Progenitor cell of endocrine pancreas (in vitro differentiated cells): ENCODE measurements around the gene KREMEN1. TPM values are rescaled to one million over a fixed set of nuclear protein-coding genes. Genes with fewer than 3 reads are reported as not detected.
A peak's percentile ranks its signal among the peaks of the same experiment; 100 is the strongest.

ENCODE experiments used
- DNase-seq: peaks from one replicate; pipeline ENCODE4 v3.0.0; 2021; ENCODE audit warnings: low spot score; ENCODE audit not compliant: unreplicated experiment
- H3K27ac Mint-ChIP-seq: 2 replicates; pipeline ENCODE4 v1.8.0; 2021; ENCODE audit warnings: mild to moderate bottlenecking, moderate library complexity, mixed read lengths
- H3K27me3 Mint-ChIP-seq: 2 replicates; pipeline ENCODE4 v1.8.0; 2021; ENCODE audit warnings: mixed read lengths
- H3K36me3 Mint-ChIP-seq: 2 replicates; pipeline ENCODE4 v1.8.0; 2022; ENCODE audit warnings: mixed read lengths; ENCODE audit not compliant: insufficient read depth
- H3K4me1 Mint-ChIP-seq: 2 replicates; pipeline ENCODE4 v1.8.0; 2021; ENCODE audit warnings: low read depth, mixed read lengths
- H3K4me3 Mint-ChIP-seq: 2 replicates; pipeline ENCODE4 v1.8.0; 2021; ENCODE audit warnings: low read depth, mild to moderate bottlenecking, moderate library complexity, mixed read lengths
- H3K9me3 Mint-ChIP-seq: 2 replicates; pipeline ENCODE4 v1.8.0; 2021; ENCODE audit warnings: low read depth, mixed read lengths
- total RNA-seq: library from RNA; stranded (reverse); gene quantifications from 2 replicates; pipeline ENCODE4 v1.2.1, GENCODE V29; 2021
- TF ChIP-seq, protein P1 (sequence below): fragments of 200-600 bp; sonication (generic); IDR thresholded peaks from one replicate; pipeline ENCODE4 v1.5.0; 2021; ENCODE audit warnings: antibody characterized with exemption, mild to moderate bottlenecking; ENCODE audit not compliant: unreplicated experiment

The KREMEN1 gene
- total RNA-seq, 1 donor from 2014 or later: 10.5 TPM

DNA sequence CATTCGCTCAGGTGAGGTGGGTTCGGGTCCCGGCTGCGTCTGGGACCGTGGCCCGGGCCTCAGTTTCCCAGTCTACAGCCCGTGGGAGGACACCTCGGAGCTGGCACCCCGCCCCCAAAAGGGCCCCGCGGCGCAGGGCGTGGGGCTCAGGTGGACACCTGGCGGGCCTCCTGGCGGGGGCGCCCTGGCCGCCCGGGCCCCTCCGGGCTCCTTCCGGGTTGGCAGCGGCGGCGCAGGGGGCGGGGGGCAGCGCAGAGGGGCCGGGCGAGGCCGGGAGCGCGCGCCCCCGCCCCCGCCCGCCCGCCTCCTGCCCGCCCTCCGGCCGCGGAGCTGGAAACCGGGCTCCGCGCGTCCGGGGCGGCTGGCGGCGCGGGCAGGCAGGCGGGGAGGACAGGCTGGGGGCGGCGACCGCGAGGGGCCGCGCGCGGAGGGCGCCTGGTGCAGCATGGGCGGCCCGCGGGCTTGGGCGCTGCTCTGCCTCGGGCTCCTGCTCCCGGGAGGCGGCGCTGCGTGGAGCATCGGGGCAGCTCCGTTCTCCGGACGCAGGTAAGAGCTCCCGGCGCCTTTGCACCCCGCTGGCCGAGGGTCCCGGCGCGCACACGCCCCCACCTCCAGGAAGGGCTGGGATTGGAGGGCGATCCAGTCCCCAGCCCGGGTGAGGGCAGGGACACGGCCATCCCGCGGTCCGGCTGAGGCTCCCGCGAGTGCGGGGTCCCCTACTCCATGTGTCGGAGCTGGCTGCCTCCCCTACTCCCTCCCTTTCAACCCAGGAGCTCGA lies 132.9 kb downstream of the KREMEN1 start, which contains the start of gene EMID1:
EMID1 (plus strand) TSS at position 303 of the 778 bp plus-strand sequence; CDS start at position 446, 143 bp downstream.
- TF ChIP-seq, protein P1, sequence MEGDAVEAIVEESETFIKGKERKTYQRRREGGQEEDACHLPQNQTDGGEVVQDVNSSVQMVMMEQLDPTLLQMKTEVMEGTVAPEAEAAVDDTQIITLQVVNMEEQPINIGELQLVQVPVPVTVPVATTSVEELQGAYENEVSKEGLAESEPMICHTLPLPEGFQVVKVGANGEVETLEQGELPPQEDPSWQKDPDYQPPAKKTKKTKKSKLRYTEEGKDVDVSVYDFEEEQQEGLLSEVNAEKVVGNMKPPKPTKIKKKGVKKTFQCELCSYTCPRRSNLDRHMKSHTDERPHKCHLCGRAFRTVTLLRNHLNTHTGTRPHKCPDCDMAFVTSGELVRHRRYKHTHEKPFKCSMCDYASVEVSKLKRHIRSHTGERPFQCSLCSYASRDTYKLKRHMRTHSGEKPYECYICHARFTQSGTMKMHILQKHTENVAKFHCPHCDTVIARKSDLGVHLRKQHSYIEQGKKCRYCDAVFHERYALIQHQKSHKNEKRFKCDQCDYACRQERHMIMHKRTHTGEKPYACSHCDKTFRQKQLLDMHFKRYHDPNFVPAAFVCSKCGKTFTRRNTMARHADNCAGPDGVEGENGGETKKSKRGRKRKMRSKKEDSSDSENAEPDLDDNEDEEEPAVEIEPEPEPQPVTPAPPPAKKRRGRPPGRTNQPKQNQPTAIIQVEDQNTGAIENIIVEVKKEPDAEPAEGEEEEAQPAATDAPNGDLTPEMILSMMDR: peak; percentile 31
- H3K27ac Mint-ChIP-seq: peak within 1 kb of the TSS; percentile 83
- peak within 1 kb of the TSS; percentile 86 for H3K4me3 Mint-ChIP-seq
- DNase-seq: peak; percentile 53
- no peaks in the 10 kb centered on the region for H3K9me3 Mint-ChIP-seq
- peaks cover 8% of the 10 kb centered on the region for H3K27me3 Mint-ChIP-seq
- no peaks in the 10 kb centered on the region for H3K36me3 Mint-ChIP-seq
- peaks cover 10% of the 10 kb centered on the region for H3K4me1 Mint-ChIP-seq

DNA sequence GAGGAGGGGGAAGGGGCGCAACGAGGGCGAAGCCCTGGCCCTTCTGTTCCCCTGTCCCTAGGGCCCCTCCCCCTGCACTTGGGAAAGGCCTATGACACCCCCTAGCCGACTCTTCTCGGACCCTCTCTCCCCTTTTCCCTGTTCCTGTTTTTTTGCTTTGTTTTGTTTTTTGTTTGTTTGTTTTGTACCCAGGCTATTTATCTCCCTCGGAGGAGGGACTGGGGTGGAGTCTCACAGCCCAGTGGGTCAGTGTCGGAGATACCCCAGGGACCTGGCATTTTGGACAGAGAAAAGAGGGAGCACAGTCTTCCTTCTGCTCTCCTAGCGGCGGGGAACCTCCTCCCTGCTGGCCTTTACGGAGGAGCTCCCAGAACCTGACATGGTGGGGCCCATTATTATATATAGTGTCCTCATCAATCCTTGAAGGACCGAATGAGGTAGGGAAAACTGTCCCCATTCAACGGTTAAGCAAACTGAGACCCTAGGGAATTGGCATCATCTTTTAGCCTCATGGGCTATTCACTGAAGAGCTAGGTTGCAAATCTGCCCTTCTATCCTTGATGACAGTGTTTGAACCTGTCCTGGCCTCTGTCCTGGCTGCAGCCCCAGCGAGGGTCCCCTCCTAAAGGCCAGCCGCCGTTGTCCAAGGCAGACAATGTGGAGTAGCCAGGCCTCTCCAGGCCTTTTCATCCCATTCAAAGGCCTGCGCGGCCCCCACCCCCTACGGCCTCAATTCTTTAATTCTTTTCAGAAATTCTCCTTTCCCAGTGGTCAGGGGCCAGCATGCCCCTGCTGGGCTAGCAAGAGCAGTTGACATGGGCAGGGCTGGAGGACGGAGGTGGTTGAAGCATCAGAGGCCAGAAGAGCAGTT lies 133.8 kb downstream of the KREMEN1 start:
- peaks cover 10% of the 10 kb centered on the region for H3K4me1 Mint-ChIP-seq
- DNase-seq: no peak
- H3K36me3 Mint-ChIP-seq: no peaks in the 10 kb centered on the region
- H3K4me3 Mint-ChIP-seq: peak overlapping the region; percentile 86
- peak overlapping the region; percentile 83 for H3K27ac Mint-ChIP-seq
- no peaks in the 10 kb centered on the region for H3K9me3 Mint-ChIP-seq
- TF ChIP-seq, protein P1: no peak
- peaks cover 5% of the 10 kb centered on the region for H3K27me3 Mint-ChIP-seq

DNA sequence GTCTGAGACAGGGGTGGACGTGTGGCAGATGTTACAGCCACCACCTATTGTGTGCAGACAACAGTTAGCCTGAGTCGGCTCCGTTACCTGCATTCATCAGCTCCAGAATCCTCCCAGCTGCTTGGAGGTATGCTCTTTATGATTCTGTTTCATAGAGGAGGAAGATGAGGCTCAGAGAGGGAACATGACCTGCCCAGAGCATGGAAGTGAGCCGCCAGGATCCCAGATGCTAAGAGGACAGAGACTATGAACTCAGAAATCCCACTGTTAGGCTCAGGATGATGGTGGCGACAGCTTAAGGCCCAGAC lies 134.4 kb downstream of the KREMEN1 start:
- Mint-ChIP-seq H3K9me3 (no peaks in the 10 kb centered on the region), H3K4me3 (peak overlapping the region; percentile 86), H3K4me1 (peaks cover 8% of the 10 kb centered on the region), H3K27me3 (peaks cover 5% of the 10 kb centered on the region), H3K36me3 (no peaks in the 10 kb centered on the region), H3K27ac (no peak overlapping the region)
- TF ChIP-seq, protein P1: no peak
- DNase-seq: no peak

DNA sequence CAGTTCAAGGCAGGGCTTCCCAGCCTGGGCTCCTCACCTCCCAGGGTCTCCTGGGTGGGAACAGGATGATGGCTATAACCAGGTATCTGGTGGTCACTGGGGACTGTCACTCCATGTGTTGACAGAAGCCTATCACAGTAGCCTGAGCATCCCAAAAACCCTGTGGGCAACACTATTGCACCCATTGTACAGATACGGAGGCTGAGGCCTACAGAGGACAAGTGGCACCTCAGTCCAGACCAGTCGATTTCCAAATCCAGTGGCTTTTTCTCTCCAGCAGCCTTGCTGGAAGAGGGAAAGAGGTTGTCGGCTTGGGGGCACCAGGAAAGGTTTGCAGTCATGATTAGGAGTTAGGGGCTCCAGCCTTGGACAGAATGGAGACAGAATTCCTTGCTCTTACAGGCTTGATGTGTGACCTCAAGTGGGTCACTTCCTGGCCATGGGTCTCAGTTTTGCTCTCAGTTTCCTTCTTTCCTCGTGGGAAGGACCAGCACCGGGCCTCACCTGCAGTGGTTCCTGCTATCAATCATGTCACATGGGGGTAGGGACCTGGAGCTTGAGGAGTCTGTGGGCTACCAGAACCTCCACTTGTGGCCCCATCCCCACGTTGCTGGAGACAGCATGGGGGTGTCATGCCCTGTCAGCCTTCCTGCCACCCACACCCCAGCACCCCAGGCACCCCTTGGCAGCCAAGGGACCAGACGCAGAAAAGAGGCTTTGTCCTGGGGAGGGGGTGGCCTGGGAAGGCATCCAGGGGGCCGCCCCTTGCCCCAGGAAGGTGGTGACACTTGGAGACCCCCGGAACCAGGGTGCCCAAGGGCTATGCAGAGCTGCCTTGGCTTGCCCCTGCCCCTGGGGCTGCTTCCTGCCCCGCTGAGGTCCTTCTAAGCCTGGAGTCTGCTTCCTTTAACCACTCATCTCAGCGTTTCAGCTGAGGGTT lies 135.0 kb downstream of the KREMEN1 start:
- DNase-seq: no peak
- Mint-ChIP-seq H3K4me1 (peaks cover 6% of the 10 kb centered on the region), H3K27ac (no peak overlapping the region), H3K9me3 (no peaks in the 10 kb centered on the region), H3K36me3 (no peaks in the 10 kb centered on the region), H3K27me3 (peaks cover 2% of the 10 kb centered on the region), H3K4me3 (peak overlapping the region; percentile 86)
- TF ChIP-seq, protein P1: no peak

DNA sequence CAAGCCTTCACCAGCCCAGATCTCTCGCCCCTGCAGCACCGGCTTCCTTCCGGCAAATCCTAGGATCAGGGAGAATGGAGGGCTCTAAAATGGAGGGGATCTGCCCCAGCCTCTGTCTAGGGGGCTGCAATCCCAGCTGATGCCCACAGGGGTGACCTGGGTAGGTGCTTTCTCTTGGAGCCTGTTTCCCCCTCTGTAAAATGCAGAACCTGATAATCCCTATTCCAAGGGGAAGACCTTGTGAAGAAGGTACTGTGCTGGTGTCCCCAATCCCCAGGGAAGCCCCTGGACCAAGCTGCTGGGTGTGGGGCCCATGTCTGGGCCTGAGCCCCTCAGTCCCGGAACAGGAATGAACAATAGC lies 135.6 kb downstream of the KREMEN1 start:
- H3K4me1 Mint-ChIP-seq: peaks cover 6% of the 10 kb centered on the region
- no peaks in the 10 kb centered on the region for H3K9me3 Mint-ChIP-seq
- peaks cover 2% of the 10 kb centered on the region for H3K27me3 Mint-ChIP-seq
- H3K36me3 Mint-ChIP-seq: no peaks in the 10 kb centered on the region
- DNase-seq: no peak
- TF ChIP-seq, protein P1: peak; percentile 15
- H3K4me3 Mint-ChIP-seq: no peak overlapping the region
- no peak overlapping the region for H3K27ac Mint-ChIP-seq
